Thymus (tissue), 11 donors: Measurements from ENCODE around the gene IGSF21. TPM values are rescaled to one million over a fixed set of nuclear protein-coding genes. Genes with fewer than 3 reads are reported as not detected.

Source experiments
- DNase-seq, 9 donors: peaks; one replicate each; pipeline ENCODE4 v3.0.0-alpha.2; 2013; ENCODE audit warnings: low spot score in 9 of 9, low read depth in 6 of 9, missing footprints in 1 of 9
- H3K27ac ChIP-seq, 2 donors: one replicate each; pipeline ENCODE4 v1.5.1; 2013; ENCODE audit warnings: control low read depth in 1 of 2, low read depth in 1 of 2, low read length in 1 of 2, mild to moderate bottlenecking in 1 of 2, moderate library complexity in 1 of 2
- H3K27me3 ChIP-seq, 2 donors: one replicate each; pipeline ENCODE4 v1.5.1; 2013; ENCODE audit warnings: low read length in 1 of 2; ENCODE audit not compliant: control insufficient read depth in 2 of 2, insufficient read depth in 1 of 2
- H3K36me3 ChIP-seq, 2 donors: one replicate each; pipeline ENCODE4 v1.5.1; 2013; ENCODE audit warnings: low read length in 1 of 2, mild to moderate bottlenecking in 1 of 2, moderate library complexity in 1 of 2; ENCODE audit not compliant: control insufficient read depth in 2 of 2, insufficient read depth in 2 of 2
- H3K4me1 ChIP-seq, 2 donors: one replicate each; pipeline ENCODE4 v1.5.1; 2013; ENCODE audit warnings: low read length in 2 of 2; ENCODE audit not compliant: control insufficient read depth in 2 of 2, insufficient read depth in 2 of 2
- H3K4me3 ChIP-seq, 2 donors: one replicate each; pipeline ENCODE4 v1.5.1; 2013; ENCODE audit warnings: low read length in 2 of 2, control low read depth in 1 of 2, mild to moderate bottlenecking in 1 of 2
- H3K9me3 ChIP-seq, 2 donors: one replicate each; pipeline ENCODE4 v1.5.1; 2013; ENCODE audit warnings: low read length in 1 of 2, mild to moderate bottlenecking in 1 of 2; ENCODE audit not compliant: control insufficient read depth in 2 of 2, insufficient read depth in 1 of 2
- WGBS: extraction: QIAGEN DNeasy Blood & Tissue Kit; methylation state at CpG from one replicate; pipeline ENCODE4 v1.1.7; 2013; 5-methylcytosine and 5-hydroxymethylcytosine counted together
- polyA plus RNA-seq: library from polyadenylated mRNA; stranded (reverse); fragments of 200-250 nt; gene quantifications from one replicate; pipeline ENCODE4 v1.2.3, GENCODE V29; 2013
- total RNA-seq: library from RNA; stranded (reverse); fragments of 120-200 nt; gene quantifications from one replicate; pipeline ENCODE4 v1.2.4, GENCODE V29; 2013
- donor health status: healthy.

IGSF21 gene
- total and polyA plus RNA-seq, 2 donors, result 0.85 to 2.1 TPM

DNA sequence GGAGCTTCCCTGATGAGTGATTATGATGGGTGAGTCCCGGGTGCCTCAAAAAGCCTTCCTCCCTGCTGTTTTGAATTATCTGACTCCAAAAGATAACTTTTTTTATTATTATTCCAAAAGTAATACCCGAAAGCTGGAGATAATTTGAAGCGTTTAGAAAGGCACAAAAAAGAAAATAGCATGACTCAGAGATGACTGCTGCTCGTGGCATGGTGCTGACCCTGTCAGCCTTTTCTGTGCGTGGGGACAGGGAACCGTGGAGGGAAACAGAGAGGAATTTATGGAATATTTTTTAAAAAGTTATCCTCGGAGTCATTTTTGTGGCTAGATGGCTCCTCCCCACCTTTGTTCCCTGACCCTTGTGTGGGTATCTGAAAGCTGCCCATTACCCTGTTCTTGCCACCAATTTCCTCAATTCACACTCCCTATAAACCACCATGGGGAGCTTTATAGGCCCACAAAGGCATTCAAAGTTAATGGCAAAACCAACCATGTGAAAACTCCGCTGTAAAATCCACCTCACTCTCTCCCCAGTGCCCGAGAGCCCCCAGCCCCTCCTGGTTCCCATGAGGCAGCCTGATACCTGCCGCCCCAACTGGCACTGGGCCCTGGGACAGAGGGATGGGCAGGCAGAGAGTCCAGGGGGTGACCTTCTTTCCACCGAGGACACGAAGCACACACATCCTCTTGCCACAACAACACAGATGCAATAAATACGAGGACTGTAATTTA, 37.5 kb downstream of the IGSF21 start:
- WGBS, result 77% methylated on average over 13 of the region's 13 CpGs
- no peak overlapping the region for H3K4me3 ChIP-seq
- no peak overlapping the region for H3K27ac ChIP-seq
- DNase-seq, result no peak
- no peaks in the 10 kb centered on the region for H3K27me3 ChIP-seq
- no peaks in the 10 kb centered on the region for H3K4me1 ChIP-seq
- no peaks in the 10 kb centered on the region for H3K36me3 ChIP-seq
- H3K9me3 ChIP-seq, result peaks cover 0 to 1% of the 10 kb centered on the region in 2 donors

GRCh38 chr1:18145851-18146618, 38.4 kb downstream of the IGSF21 start:
- DNase-seq, result no peak
- Histone ChIP-seq H3K27me3 (no peaks in the 10 kb centered on the region), H3K36me3 (no peaks in the 10 kb centered on the region), H3K27ac (no peak overlapping the region), H3K9me3 (no peaks in the 10 kb centered on the region), H3K4me1 (no peaks in the 10 kb centered on the region), H3K4me3 (no peak overlapping the region)
- WGBS, result 83% methylated on average over 8 of the region's 8 CpGs

GRCh38 chr1:18146886-18147285, 39.3 kb downstream of the IGSF21 start:
- Histone ChIP-seq H3K4me3 (no peak overlapping the region), H3K27ac (no peak overlapping the region), H3K9me3 (no peaks in the 10 kb centered on the region), H3K27me3 (no peaks in the 10 kb centered on the region), H3K36me3 (no peaks in the 10 kb centered on the region), H3K4me1 (no peaks in the 10 kb centered on the region)
- WGBS, result 86% methylated on average over 10 of the region's 10 CpGs
- DNase-seq, result no peak

DNA sequence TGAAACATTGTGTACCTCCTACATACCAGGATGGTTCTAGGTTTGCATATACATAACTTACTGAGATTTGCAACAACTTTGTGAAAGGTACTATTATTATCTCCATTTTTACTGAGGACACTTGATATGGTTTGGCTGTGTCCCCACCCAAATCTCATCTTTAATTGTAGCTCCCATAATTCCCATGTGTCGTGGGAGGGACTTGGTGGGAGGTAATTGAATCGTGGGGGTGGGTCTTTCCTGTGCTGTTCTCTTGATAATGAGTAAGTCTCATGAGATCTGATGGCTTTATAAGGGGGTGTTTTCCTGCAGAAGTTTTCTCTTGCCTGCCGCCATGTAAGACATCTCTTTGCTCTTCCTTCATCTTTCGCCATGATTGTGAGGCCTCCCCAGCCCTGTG, 40.1 kb downstream of the IGSF21 start:
- no peaks in the 10 kb centered on the region for H3K9me3 ChIP-seq
- no peaks in the 10 kb centered on the region for H3K27me3 ChIP-seq
- no peak for DNase-seq
- 93% methylated on average over 4 of the region's 4 CpGs for WGBS
- H3K4me3 ChIP-seq, result no peak overlapping the region
- H3K4me1 ChIP-seq, result no peaks in the 10 kb centered on the region
- H3K36me3 ChIP-seq, result no peaks in the 10 kb centered on the region
- no peak overlapping the region for H3K27ac ChIP-seq

DNA sequence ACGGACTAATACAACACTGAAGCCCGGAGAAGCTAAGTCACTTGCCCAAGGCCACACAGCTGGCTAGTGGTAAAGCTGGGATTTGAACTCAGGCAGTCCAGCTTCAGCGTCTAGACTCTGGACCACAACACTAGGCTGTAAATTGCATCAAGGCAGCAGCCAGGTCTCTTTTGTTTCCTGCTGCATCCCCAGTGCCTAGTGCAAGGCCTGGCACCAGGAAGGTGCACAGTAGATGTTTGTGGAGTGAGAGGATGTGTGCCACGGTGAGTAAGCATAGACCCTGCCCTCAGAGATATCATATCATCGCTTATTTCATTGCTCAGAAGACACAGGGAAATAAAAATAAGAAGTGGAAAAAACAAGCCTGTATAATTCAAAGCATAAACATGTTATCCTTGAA, 40.9 kb downstream of the IGSF21 start:
- H3K27ac ChIP-seq, result no peak overlapping the region
- H3K36me3 ChIP-seq, result no peaks in the 10 kb centered on the region
- no peak for DNase-seq
- no peaks in the 10 kb centered on the region for H3K27me3 ChIP-seq
- no peaks in the 10 kb centered on the region for H3K4me1 ChIP-seq
- H3K9me3 ChIP-seq, result no peaks in the 10 kb centered on the region
- 81% methylated on average over 5 of the region's 5 CpGs for WGBS
- H3K4me3 ChIP-seq, result no peak overlapping the region

GRCh38 chr1:18149027-18149641, 41.5 kb downstream of the IGSF21 start:
- no peak overlapping the region for H3K27ac ChIP-seq
- no peaks in the 10 kb centered on the region for H3K9me3 ChIP-seq
- H3K4me3 ChIP-seq, result no peak overlapping the region
- H3K27me3 ChIP-seq, result no peaks in the 10 kb centered on the region
- no peak for DNase-seq
- no peaks in the 10 kb centered on the region for H3K36me3 ChIP-seq
- no peaks in the 10 kb centered on the region for H3K4me1 ChIP-seq
- 82% methylated on average over 19 of the region's 19 CpGs for WGBS

DNA sequence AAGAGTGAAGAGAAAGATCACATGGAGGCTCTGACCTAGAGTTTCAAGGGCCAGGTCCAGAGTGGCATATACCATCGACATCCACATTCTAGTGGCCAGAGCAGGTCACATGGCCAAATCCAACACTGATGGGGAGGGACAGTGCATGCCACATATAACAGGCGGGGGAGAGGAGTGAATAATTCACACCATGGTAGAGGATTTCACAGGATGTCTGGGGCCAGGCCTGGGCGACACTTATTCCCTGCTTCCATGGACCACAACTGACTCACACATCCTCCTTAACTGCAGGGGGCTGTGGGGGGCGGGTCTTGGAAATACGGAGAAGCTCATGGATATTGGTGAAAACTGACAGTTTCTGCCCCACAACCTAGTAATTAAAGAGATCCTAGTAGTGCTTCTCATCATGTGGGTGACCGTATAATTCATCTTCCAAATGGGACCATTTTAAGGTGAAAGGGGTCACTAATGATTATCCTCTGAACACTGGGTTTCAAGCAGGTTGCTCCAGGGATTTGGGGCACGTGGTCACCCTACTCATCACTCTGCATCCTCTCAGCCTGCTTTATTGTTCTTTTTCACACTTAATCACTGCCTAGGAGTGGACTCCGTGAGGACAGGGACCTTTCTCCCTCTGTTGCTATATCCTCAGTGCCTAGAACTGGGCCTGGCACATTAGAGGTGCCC, 44.0 kb downstream of the IGSF21 start:
- no peak overlapping the region for H3K27ac ChIP-seq
- no peaks in the 10 kb centered on the region for H3K27me3 ChIP-seq
- H3K36me3 ChIP-seq, result no peaks in the 10 kb centered on the region
- H3K4me3 ChIP-seq, result no peak overlapping the region
- no peaks in the 10 kb centered on the region for H3K9me3 ChIP-seq
- 71% methylated on average over 8 of the region's 8 CpGs for WGBS
- no peak for DNase-seq
- no peaks in the 10 kb centered on the region for H3K4me1 ChIP-seq

DNA sequence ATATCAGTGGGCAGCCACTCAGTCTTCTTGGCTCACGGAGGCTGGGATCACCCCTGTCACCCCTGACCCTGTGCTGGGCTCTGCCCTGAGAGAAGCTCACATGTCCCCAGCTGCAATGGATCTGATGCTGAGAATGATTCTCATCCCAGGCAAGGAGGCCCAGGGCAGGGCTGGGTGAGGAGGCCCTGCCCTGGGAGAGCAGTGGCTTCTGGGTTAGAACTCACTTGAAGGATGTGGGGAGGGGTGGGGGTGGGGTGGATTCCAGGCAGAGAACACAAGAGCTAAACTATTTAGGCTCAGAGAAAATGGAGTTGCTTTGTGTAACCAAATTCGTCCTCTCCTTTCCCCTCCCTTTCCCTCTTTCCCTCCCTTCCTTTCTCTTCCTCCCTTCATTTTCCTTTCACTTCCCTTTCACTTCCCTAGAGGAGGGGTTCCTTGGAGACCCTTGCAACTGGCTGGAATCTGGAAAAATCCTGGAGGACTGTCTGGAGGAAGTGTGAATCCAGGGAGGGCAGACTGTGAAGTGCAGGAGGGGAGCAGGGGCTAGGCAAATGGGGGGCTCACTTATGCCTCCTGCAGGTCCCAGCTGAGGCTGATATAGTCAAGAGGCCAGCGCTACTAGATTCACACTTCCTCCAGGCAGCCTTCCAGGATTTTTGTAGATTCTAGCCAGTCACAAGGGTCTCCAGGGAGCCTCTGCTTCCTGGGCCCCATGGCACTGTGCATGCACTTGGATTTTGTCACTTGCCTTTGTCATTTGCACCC, 47.0 kb downstream of the IGSF21 start:
- Histone ChIP-seq H3K9me3 (no peaks in the 10 kb centered on the region), H3K36me3 (no peaks in the 10 kb centered on the region), H3K27me3 (no peaks in the 10 kb centered on the region), H3K4me1 (no peaks in the 10 kb centered on the region), H3K4me3 (no peak overlapping the region), H3K27ac (no peak overlapping the region)
- DNase-seq, result no peak
- 74% methylated on average over 3 of the region's 3 CpGs for WGBS
